ENCODE results near the gene RNU7-1.

RNU7-1 gene

DNA sequence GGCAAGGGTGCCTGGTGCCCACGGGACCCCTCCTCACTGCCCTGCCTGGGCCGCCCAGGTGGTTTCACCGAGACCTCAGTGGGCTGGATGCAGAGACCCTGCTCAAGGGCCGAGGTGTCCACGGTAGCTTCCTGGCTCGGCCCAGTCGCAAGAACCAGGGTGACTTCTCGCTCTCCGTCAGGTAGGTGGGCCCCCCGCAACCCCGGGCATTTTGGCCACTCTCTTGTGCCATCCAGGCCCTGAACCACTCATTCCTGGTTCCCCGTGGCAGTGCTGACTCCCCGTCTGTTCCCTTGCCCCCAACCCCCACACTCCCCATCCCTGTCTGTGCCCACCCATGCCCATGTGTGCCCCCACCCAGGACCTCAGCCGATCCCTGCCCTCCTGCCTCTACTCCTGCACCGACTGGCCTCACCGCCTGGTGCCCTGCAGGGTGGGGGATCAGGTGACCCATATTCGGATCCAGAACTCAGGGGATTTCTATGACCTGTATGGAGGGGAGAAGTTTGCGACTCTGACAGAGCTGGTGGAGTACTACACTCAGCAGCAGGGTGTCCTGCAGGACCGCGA is 8.0 kb downstream of the RNU7-1 start:
- no peak overlapping the region for H3K27ac ChIP-seq (ENCODE audit: low read depth, low read length)

DNA sequence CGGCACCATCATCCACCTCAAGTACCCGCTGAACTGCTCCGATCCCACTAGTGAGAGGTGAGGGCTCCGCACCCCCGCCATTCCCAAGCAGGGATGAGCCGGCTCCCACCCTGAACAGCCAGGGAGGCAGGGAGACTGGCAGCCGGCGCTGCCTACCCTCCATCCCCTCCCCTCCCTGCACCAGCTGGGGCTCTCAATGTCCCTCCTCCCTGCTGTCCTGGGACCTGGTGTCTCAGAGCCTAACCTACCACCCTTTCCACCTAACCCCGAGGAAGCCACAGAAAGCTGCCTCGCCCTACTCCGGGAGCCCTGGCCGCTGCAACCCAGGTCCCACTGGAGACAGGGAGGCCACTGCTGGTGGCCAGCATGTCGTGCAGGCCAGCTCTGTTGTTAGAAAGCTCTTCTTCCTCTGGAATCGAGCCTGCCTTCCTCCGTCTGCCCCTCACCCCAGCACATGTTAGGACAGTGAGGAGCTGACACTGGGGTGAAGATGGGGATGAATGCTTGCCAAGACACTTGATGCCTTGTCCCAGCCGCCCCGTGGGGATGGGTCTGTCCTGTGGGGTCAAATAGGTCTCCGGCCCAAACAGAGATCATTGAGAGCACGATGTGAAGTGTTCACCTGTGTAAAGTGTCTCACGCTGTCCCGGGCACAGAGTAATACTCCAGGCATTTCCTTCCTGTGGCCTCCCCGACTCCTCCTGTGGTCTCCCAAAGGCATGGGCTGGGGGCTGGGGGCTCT is 8.7 kb downstream of the RNU7-1 start:
- 91% methylated on average over 22 of the region's 22 CpGs for WGBS
- H3K4me1 ChIP-seq (ENCODE audit: insufficient read depth, low read length) = no peaks in the 10 kb centered on the region
- H3K27ac ChIP-seq (ENCODE audit: low read depth, low read length) = no peak overlapping the region
- H3K4me3 ChIP-seq (ENCODE audit: low read length) = no peak overlapping the region
- H3K27me3 ChIP-seq (ENCODE audit: insufficient read depth, low read length) = no peaks in the 10 kb centered on the region
- no peaks in the 10 kb centered on the region for H3K36me3 ChIP-seq (ENCODE audit: insufficient read depth, low read length)
- H3K9ac ChIP-seq (ENCODE audit: low read depth, low read length) = no peak overlapping the region; the same call in 1 of the 2 replicates
- H3K9me3 ChIP-seq (ENCODE audit: insufficient read depth, low read depth, low read length) = no peaks in the 10 kb centered on the region

More for the DNA sequence above, 8.0 kb downstream of the RNU7-1 start:
- whole genome bisulfite sequencing = 94% methylated on average over 20 of the region's 20 CpGs
- H3K4me1 ChIP-seq (ENCODE audit: insufficient read depth, low read length) = no peaks in the 10 kb centered on the region
- H3K9me3 ChIP-seq (ENCODE audit: insufficient read depth, low read depth, low read length) = no peaks in the 10 kb centered on the region
- no peaks in the 10 kb centered on the region for H3K27me3 ChIP-seq (ENCODE audit: insufficient read depth, low read length)
- H3K9ac ChIP-seq (ENCODE audit: low read depth, low read length) = no peak overlapping the region
- no peak overlapping the region for H3K4me3 ChIP-seq (ENCODE audit: low read length)
- H3K36me3 ChIP-seq (ENCODE audit: insufficient read depth, low read length) = no peaks in the 10 kb centered on the region

DNA sequence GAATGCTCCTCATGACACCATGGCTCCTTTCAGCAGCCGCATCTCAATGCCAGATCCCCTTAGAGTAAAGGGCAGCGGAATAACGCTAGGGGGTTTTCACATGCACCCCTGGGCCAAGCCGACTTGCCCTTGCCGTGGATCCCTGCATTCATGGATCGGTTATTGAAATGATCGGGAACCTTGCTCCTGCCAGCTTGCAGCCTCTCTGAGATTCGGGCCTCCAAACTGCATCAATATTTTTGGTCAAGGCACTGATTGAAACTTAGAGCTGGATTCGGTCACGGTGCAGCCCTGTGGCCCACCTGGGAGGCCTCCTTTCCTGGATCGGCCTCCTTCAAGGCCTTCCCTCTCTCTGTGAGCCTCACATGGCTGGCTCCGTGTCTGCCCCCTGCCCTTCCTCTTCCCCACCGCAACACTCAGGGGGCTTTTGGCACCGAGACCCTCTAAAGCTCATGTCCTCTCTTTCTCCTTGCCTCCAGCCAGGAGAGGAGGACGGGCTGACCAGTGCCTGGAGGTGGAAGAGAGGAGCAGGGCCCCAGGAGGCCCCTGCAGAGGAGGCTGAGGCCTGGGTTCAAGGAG is 9.3 kb downstream of the RNU7-1 start:
- no peaks in the 10 kb centered on the region for H3K4me1 ChIP-seq (ENCODE audit: insufficient read depth, low read length)
- H3K9ac ChIP-seq (ENCODE audit: low read depth, low read length) = no peak overlapping the region; the same call in 1 of the 2 replicates
- H3K27ac ChIP-seq (ENCODE audit: low read depth, low read length) = no peak overlapping the region
- 89% methylated on average over 15 of the region's 15 CpGs for WGBS
- H3K27me3 ChIP-seq (ENCODE audit: insufficient read depth, low read length) = no peaks in the 10 kb centered on the region
- no peaks in the 10 kb centered on the region for H3K9me3 ChIP-seq (ENCODE audit: insufficient read depth, low read depth, low read length)
- H3K4me3 ChIP-seq (ENCODE audit: low read length) = no peak overlapping the region
- no peaks in the 10 kb centered on the region for H3K36me3 ChIP-seq (ENCODE audit: insufficient read depth, low read length)

DNA sequence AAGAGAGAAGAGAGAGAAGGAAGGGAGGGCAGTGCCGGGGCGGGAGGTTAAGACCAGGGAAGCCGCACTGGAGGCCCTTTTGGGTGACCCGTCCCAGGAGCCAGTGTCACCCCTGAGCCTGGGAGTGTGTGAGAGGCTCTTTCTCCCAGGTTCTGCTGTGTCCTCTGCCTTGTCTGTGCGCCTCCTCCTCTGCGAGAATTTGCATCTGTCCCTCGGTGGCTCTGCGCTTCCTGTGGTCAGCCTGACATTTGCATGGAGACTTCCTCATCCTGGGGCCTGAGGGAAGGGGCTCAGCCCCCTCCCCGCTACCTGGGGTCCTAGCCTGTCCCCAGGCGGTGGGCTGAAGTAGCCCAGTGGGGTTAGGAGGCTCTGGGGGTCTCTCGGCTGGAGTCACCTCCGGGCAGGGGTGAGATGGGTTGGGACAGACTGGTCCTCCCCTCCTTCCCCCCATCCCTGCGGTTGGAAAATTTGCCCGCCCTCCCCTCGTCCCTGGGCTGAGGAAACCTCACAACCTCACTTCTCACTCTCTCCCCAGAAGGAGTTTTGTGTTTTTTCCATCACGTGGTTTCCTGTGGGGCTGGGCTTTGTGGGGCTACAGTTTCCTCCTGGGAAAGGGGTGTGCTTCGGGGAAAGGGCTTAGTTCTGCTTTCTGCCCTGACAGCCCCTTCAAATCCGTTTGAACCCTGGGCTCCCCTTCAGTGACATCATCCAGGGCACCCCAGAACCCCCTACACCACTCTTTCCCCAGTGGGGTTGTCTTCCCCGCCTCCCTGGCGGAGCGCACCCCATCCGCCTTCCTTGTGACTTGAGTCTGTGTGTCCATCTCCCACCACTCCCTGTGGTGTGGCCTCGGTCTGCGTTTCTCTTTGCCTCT is 10.1 kb downstream of the RNU7-1 start:
- H3K27ac ChIP-seq (ENCODE audit: low read depth, low read length) = no peak overlapping the region

DNA sequence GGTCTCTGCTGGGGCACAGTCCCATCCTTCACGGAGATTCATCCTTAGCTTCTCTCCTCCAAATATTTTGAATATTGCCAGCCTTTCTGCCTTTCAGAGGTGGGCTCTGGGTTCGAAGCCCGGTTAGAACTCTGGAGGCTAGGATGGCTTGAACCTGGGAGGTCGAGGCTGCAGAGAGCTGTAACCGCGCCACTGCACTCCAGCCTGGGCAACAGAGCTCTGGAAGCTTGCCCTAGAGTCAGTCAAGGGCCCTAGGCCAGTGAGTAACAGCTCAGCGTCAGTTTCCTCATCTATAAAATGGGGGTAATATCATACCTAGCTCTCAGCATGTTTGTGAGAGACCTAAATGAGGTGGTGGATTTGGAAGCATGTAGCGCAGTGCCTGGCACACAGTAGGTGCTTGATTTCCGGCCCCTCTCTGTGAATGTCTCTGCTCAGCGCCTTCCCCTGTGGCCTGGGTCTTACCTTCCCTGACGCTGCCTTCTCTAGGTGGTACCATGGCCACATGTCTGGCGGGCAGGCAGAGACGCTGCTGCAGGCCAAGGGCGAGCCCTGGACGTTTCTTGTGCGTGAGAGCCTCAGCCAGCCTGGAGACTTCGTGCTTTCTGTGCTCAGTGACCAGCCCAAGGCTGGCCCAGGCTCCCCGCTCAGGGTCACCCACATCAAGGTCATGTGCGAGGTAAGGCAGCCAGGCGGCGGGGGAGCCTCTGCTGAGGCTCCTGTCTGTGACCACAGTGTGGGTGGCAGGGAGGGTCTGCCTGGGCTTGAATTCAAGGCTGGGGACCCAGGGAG is 10.9 kb downstream of the RNU7-1 start:
- H3K9ac ChIP-seq (ENCODE audit: low read depth, low read length) = no peak overlapping the region
- no peak overlapping the region for H3K4me3 ChIP-seq (ENCODE audit: low read length)
- WGBS = 94% methylated on average over 21 of the region's 21 CpGs
- H3K27ac ChIP-seq (ENCODE audit: low read depth, low read length) = no peak overlapping the region
- no peaks in the 10 kb centered on the region for H3K27me3 ChIP-seq (ENCODE audit: insufficient read depth, low read length)
- no peaks in the 10 kb centered on the region for H3K4me1 ChIP-seq (ENCODE audit: insufficient read depth, low read length)
- no peaks in the 10 kb centered on the region for H3K36me3 ChIP-seq (ENCODE audit: insufficient read depth, low read length)
- no peaks in the 10 kb centered on the region for H3K9me3 ChIP-seq (ENCODE audit: insufficient read depth, low read depth, low read length)

More for the DNA sequence above, 10.1 kb downstream of the RNU7-1 start:
- WGBS = 76% methylated on average over 24 of the region's 24 CpGs
- Histone ChIP-seq H3K9me3 (ENCODE audit: insufficient read depth, low read depth, low read length) (no peaks in the 10 kb centered on the region), H3K4me1 (ENCODE audit: insufficient read depth, low read length) (no peaks in the 10 kb centered on the region), H3K4me3 (ENCODE audit: low read length) (no peak overlapping the region), H3K36me3 (ENCODE audit: insufficient read depth, low read length) (no peaks in the 10 kb centered on the region), H3K9ac (ENCODE audit: low read depth, low read length) (no peak overlapping the region), H3K27me3 (ENCODE audit: insufficient read depth, low read length) (no peaks in the 10 kb centered on the region)

DNA sequence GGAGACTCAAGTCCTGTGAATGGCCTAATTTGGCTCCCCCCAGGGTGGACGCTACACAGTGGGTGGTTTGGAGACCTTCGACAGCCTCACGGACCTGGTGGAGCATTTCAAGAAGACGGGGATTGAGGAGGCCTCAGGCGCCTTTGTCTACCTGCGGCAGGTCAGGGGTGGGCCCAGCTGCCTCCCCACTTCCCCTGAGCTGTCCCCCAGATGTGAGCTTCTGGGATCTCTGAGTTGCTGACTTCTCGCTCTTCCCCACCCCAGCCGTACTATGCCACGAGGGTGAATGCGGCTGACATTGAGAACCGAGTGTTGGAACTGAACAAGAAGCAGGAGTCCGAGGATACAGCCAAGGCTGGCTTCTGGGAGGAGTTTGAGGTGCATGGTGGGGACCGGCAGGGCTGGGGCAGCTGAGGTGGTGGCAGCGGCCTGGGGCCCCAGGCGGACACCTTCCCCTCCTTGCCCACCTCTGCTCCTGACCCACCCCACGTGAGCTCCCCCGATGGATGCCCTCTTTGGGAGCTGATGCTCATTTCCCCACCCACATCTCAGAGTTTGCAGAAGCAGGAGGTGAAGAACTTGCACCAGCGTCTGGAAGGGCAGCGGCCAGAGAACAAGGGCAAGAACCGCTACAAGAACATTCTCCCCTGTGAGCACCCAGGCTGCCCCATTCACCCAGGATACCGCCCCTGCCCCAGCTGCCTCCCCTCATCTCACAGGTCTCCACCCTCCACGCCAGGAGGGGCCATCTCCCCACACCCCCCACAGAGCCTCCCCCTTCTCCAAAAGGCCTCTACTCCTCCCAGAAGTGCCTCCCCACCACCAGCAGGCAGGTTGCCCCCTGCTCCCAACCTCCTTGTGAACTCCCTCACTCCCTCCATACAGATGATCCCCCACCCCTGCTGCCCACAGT is 11.7 kb downstream of the RNU7-1 start:
- Histone ChIP-seq H3K27ac (ENCODE audit: low read depth, low read length) (no peak overlapping the region), H3K4me3 (ENCODE audit: low read length) (no peak overlapping the region), H3K27me3 (ENCODE audit: insufficient read depth, low read length) (no peaks in the 10 kb centered on the region), H3K9ac (ENCODE audit: low read depth, low read length) (no peak overlapping the region), H3K36me3 (ENCODE audit: insufficient read depth, low read length) (no peaks in the 10 kb centered on the region), H3K9me3 (ENCODE audit: insufficient read depth, low read depth, low read length) (no peaks in the 10 kb centered on the region), H3K4me1 (ENCODE audit: insufficient read depth, low read length) (no peaks in the 10 kb centered on the region)
- WGBS = 95% methylated on average over 22 of the region's 22 CpGs

DNA sequence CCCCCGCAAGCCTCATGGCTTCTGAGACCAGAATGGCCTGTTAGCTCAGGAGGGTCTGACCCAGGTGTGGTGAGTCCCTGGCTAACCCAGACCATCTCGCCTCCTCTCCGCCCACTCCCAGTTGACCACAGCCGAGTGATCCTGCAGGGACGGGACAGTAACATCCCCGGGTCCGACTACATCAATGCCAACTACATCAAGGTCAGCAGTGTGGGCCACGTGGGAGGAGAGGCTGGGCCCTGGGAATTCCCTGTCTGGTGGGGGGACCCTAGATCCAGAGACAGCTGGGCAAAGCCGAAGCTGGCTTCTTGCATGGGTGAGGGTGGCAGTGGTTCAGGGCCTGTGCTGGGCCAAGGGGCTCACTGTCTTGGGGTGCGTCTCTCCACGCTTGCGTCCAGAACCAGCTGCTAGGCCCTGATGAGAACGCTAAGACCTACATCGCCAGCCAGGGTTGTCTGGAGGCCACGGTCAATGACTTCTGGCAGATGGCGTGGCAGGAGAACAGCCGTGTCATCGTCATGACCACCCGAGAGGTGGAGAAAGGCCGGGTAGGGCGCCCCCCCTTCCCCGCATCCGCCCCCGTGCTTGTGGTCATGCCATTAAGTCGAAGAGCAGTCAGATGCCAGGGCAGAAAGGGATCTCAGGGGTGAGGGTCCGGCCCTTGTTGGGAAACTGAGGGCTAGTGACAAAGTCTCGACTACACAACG is 12.6 kb downstream of the RNU7-1 start:
- WGBS = 87% methylated on average over 28 of the region's 28 CpGs
- no peaks in the 10 kb centered on the region for H3K9me3 ChIP-seq (ENCODE audit: insufficient read depth, low read depth, low read length)
- no peak overlapping the region for H3K27ac ChIP-seq (ENCODE audit: low read depth, low read length)
- no peak overlapping the region for H3K9ac ChIP-seq (ENCODE audit: low read depth, low read length)
- peaks cover 5% of the 10 kb centered on the region; the same call in 1 of the 2 replicates for H3K4me1 ChIP-seq (ENCODE audit: insufficient read depth, low read length)
- no peak overlapping the region for H3K4me3 ChIP-seq (ENCODE audit: low read length)
- H3K27me3 ChIP-seq (ENCODE audit: insufficient read depth, low read length) = no peaks in the 10 kb centered on the region
- no peaks in the 10 kb centered on the region for H3K36me3 ChIP-seq (ENCODE audit: insufficient read depth, low read length)

DNA sequence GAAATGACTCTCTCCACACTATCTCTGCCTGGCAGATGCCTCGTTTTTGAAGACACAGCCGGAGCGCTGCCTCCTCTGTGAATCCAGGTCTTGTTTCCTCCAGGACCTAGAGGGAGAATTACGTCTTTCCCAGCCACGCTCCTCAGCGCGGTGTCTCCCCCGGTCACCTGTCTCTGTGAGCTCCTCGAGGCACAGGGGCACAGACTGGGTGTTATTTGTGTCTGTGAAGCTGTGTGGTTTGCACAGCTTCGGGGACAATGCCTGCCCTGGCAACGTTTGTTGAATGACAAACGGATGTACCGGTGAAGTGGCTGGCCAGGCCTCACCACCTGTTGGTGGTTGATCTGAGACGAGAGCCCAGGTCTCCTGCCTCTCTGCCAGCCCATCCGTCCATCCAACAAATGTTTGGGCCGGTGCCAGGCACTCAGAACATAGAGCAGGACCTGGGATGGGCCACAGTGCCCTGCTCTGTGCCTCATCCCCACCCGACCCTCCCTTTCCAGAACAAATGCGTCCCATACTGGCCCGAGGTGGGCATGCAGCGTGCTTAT is 13.6 kb downstream of the RNU7-1 start:
- no peaks in the 10 kb centered on the region for H3K27me3 ChIP-seq (ENCODE audit: insufficient read depth, low read length)
- H3K9me3 ChIP-seq (ENCODE audit: insufficient read depth, low read depth, low read length) = no peaks in the 10 kb centered on the region
- no peak overlapping the region for H3K9ac ChIP-seq (ENCODE audit: low read depth, low read length)
- WGBS = 95% methylated on average over 20 of the region's 20 CpGs
- peaks cover 16% of the 10 kb centered on the region for H3K4me1 ChIP-seq (ENCODE audit: insufficient read depth, low read length)
- H3K36me3 ChIP-seq (ENCODE audit: insufficient read depth, low read length) = no peaks in the 10 kb centered on the region
- H3K27ac ChIP-seq (ENCODE audit: low read depth, low read length) = no peak overlapping the region
- no peak overlapping the region for H3K4me3 ChIP-seq (ENCODE audit: low read length)

DNA sequence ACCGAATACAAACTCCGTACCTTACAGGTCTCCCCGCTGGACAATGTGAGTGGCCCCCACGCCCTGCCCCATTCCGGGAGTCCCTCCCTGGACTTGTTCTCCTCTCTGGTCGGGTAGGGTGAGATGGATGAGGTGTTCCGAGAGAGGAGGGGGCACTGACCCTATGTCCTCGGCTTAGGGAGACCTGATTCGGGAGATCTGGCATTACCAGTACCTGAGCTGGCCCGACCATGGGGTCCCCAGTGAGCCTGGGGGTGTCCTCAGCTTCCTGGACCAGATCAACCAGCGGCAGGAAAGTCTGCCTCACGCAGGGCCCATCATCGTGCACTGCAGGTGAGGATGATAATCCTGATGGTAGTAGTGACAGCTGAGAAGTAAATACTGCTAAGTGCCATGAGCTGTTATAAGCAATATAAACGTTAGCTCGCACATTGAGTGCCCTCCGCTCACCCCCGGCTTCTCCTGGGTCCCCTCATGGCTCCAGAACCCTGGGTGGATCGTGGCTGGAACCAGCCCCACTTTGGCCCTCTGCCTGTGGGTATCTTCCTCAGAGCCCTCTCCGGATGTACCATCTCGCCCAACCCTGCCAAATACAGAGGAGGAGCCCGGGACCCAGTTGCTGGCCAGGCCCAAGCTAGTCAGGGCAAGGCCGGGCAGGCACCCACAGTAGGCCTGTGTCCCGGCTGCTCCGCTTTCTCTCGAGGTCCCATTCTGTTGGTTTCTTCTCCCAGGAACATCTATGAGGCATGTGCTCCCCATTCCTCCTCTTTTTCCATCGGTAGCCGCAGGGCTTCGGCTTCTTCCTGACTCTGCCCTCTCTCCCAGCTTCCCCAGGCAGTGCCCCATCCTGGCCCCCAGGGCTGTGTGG is 14.4 kb downstream of the RNU7-1 start:
- whole genome bisulfite sequencing = 91% methylated on average over 28 of the region's 28 CpGs
- no peaks in the 10 kb centered on the region for H3K9me3 ChIP-seq (ENCODE audit: insufficient read depth, low read depth, low read length)
- H3K9ac ChIP-seq (ENCODE audit: low read depth, low read length) = no peak overlapping the region
- no peaks in the 10 kb centered on the region for H3K36me3 ChIP-seq (ENCODE audit: insufficient read depth, low read length)
- H3K4me3 ChIP-seq (ENCODE audit: low read length) = no peak overlapping the region
- H3K27me3 ChIP-seq (ENCODE audit: insufficient read depth, low read length) = no peaks in the 10 kb centered on the region
- peaks cover 22% of the 10 kb centered on the region for H3K4me1 ChIP-seq (ENCODE audit: insufficient read depth, low read length)
- H3K27ac ChIP-seq (ENCODE audit: low read depth, low read length) = no peak overlapping the region

All from HUES64 (cell line).